Uterus (tissue), 4 donors: ENCODE data around the gene OBSCN. TPM values are rescaled to one million over a fixed set of nuclear protein-coding genes. Genes with fewer than 3 reads are reported as not detected.

Experiments used
- DNase-seq, 2 donors: peaks; one replicate each; pipeline ENCODE4 v3.0.0-alpha.2; 2019 to 2020
- H3K27ac ChIP-seq, 2 donors: fragments of 200-600 bp; sonication (generic); 1 replicate in 1 of 2; 2 replicates in 1 of 2; pipeline ENCODE4 v1.5.1; 2016 to 2018
- H3K27me3 ChIP-seq, 2 donors: fragments of 200-600 bp; sonication (generic); one replicate each; pipeline ENCODE4 v1.5.1; 2018 to 2019; ENCODE audit warnings: control low read depth in 1 of 2
- H3K36me3 ChIP-seq, 2 donors: fragments of 200-600 bp; sonication (generic); one replicate each; pipeline ENCODE4 v1.5.1; 2019; ENCODE audit warnings: control low read depth in 1 of 2
- H3K4me1 ChIP-seq, 2 donors: fragments of 200-600 bp; sonication (generic); one replicate each; pipeline ENCODE4 v1.5.1; 2018 to 2019; ENCODE audit warnings: control low read depth in 1 of 2
- H3K4me3 ChIP-seq, 2 donors: fragments of 200-600 bp; sonication (generic); 1 replicate in 1 of 2; 2 replicates in 1 of 2; pipeline ENCODE4 v1.5.1; 2018 to 2019; ENCODE audit warnings: mild to moderate bottlenecking in 1 of 2
- H3K9me3 ChIP-seq, 2 donors: fragments of 200-600 bp; sonication (generic); one replicate each; pipeline ENCODE4 v1.5.1; 2019; ENCODE audit warnings: control low read depth in 1 of 2
- POLR2A ChIP-seq, 2 donors: fragments of 450-650 bp; IDR thresholded peaks; one replicate each; pipeline ENCODE4 v1.6.1; 2016; ENCODE audit warnings: antibody characterized with exemption in 2 of 2, mild to moderate bottlenecking in 1 of 2, moderate library complexity in 1 of 2
- intact Hi-C: fragments of 100-400 bp; cut with DNase I; formaldehyde crosslinking; loops from one replicate; pipeline ENCODE4 v1.15.1; 2023; ENCODE audit warnings: low total_unique reads
- total RNA-seq, 4 donors: library from RNA; depleted of rRNA in 3 of 4; stranded (reverse); fragments of >200 nt in 3 of 4; gene quantifications; one replicate each; pipeline versions ENCODE4 v1.1.0 to v1.2.4, GENCODE V29; 2014 to 2023
- TF ChIP-seq, protein P1 (sequence below), 4 experiments: fragments of 200-600 bp in 2 of 4; fragments of 450-650 bp in 2 of 4; sonication (generic) in 2 of 4; IDR thresholded peaks; one replicate each; pipeline ENCODE4 v1.5.1; 2016 to 2019; ENCODE audit warnings: antibody characterized with exemption in 4 of 4, mild to moderate bottlenecking in 2 of 4, moderate library complexity in 1 of 4
- donor health status: DM: yes; HTN: yes; CAD: no.

The OBSCN gene
- total RNA-seq, 4 donors from 2014 or later: 5.9 to 53.2 (median 22.4) TPM

- Histone ChIP-seq H3K36me3 (no peaks in the 10 kb centered on the region), H3K4me3 (no peak overlapping the region), H3K9me3 (no peaks in the 10 kb centered on the region), H3K4me1 (no peaks in the 10 kb centered on the region), H3K27me3 (no peaks in the 10 kb centered on the region), H3K27ac (no peak overlapping the region)
- intact Hi-C loops: no loop called here
- no peak for TF ChIP-seq POLR2A (IDR thresholded peaks at IDR 0.05)
- TF ChIP-seq, protein P1, sequence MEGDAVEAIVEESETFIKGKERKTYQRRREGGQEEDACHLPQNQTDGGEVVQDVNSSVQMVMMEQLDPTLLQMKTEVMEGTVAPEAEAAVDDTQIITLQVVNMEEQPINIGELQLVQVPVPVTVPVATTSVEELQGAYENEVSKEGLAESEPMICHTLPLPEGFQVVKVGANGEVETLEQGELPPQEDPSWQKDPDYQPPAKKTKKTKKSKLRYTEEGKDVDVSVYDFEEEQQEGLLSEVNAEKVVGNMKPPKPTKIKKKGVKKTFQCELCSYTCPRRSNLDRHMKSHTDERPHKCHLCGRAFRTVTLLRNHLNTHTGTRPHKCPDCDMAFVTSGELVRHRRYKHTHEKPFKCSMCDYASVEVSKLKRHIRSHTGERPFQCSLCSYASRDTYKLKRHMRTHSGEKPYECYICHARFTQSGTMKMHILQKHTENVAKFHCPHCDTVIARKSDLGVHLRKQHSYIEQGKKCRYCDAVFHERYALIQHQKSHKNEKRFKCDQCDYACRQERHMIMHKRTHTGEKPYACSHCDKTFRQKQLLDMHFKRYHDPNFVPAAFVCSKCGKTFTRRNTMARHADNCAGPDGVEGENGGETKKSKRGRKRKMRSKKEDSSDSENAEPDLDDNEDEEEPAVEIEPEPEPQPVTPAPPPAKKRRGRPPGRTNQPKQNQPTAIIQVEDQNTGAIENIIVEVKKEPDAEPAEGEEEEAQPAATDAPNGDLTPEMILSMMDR (IDR thresholded peaks at IDR 0.05): no peak
- no peak for DNase-seq
Measured at GRCh38 chr1:228283476-228284147, 75.8 kb downstream of the OBSCN start.

GRCh38 chr1:228284148-228284495, 76.3 kb downstream of the OBSCN start:
- H3K9me3 ChIP-seq: no peaks in the 10 kb centered on the region
- no peaks in the 10 kb centered on the region for H3K36me3 ChIP-seq
- no peaks in the 10 kb centered on the region for H3K4me1 ChIP-seq
- no peak overlapping the region for H3K4me3 ChIP-seq
- TF ChIP-seq, protein P1 (IDR thresholded peaks at IDR 0.05): no peak
- TF ChIP-seq POLR2A (IDR thresholded peaks at IDR 0.05): no peak
- H3K27me3 ChIP-seq: no peaks in the 10 kb centered on the region
- no peak for DNase-seq
- H3K27ac ChIP-seq: no peak overlapping the region
- intact Hi-C loops: no loop called here

DNA sequence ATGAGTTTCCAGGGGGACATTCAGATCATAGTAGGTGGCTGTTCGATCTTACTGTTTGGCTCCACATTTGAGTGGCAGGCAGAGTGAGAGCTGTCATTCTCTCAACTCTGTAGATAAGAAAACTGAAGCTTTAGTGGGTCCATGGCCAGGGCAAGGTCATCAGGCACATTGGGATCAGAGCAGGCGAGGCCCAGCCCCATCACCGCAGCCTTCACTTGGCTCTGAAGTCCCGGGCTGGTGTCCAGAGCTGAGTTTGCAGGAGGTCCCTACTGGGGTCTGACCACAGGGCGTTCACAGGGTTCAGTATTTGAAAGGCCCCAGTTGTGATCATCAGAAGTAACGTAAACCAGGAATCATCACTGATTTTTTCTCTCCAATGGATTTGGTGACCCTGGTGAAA, 76.7 kb downstream of the OBSCN start:
- no peaks in the 10 kb centered on the region for H3K27me3 ChIP-seq
- TF ChIP-seq, protein P1 (IDR thresholded peaks at IDR 0.05): no peak
- TF ChIP-seq POLR2A (IDR thresholded peaks at IDR 0.05): no peak
- no peaks in the 10 kb centered on the region for H3K36me3 ChIP-seq
- no peaks in the 10 kb centered on the region for H3K4me1 ChIP-seq
- intact Hi-C loops: no loop called here
- H3K4me3 ChIP-seq: no peak overlapping the region
- DNase-seq: no peak
- no peaks in the 10 kb centered on the region for H3K9me3 ChIP-seq
- H3K27ac ChIP-seq: no peak overlapping the region

DNA sequence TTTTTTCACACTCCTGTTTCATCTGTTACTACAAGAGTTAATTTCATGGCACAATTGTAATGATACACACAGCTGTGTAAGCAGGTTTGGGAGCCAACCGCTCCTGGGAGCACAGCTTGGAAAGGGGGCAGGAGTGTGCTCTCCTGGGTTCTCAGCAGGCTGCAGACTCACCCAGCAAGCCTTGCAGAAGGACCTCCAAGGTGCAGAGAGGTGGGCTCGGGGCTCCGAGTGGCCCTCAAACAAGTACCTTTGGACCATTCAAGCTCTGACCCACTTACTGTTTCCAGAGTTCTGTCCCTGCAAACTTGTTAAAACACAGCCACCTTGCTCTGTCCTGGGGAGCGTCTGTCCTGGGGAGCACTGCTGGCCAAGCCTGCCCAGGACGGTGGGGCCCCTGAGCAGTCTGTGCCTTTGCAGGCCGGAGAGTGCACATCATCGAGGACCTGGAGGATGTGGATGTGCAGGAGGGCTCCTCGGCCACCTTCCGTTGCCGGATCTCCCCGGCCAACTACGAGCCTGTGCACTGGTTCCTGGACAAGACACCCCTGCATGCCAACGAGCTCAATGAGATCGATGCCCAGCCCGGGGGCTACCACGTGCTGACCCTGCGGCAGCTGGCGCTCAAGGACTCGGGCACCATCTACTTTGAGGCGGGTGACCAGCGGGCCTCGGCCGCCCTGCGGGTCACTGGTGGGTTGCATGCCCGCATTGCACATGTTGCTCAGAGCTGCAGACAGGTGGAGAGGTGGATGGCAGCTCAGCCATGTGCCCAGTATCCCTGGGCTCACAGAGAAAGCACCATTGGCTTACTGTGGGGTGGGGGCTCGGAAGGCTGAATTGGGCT, 78.0 kb downstream of the OBSCN start:
- peak in 1 of 2 donors; percentile 14 for DNase-seq
- H3K36me3 ChIP-seq: no peaks in the 10 kb centered on the region

More for the DNA sequence above, 78.0 kb downstream of the OBSCN start:
- Histone ChIP-seq H3K27me3 (no peaks in the 10 kb centered on the region), H3K4me3 (no peak overlapping the region), H3K9me3 (no peaks in the 10 kb centered on the region), H3K27ac (no peak overlapping the region), H3K4me1 (no peaks in the 10 kb centered on the region)
- no peak for TF ChIP-seq POLR2A (IDR thresholded peaks at IDR 0.05)
- TF ChIP-seq, protein P1 (IDR thresholded peaks at IDR 0.05): no peak
- intact Hi-C loops: no loop called here
